K562 (cell line): ENCODE data around the gene TMEM270. TPM values are rescaled to one million over a fixed set of nuclear protein-coding genes. Genes with fewer than 3 reads are reported as not detected.

Experiments used
- E2F3 ChIP-seq: fragments of 250-450 bp; sonication (Bioruptor Pico); IDR thresholded peaks from 2 replicates; pipeline ENCODE4 v1.4.0; 2020; ENCODE audit warnings: mild to moderate bottlenecking
- FOXA3 ChIP-seq, 2 experiments: fragments of 450-650 bp in 1 of 2; sonication (generic) in 1 of 2; formaldehyde crosslinking; IDR thresholded peaks in 1 of 2; conservative IDR thresholded peaks in 1 of 2; 2 replicates each; pipeline versions ENCODE4 v1.4.0 to v1.8.0; 2020 to 2022; ENCODE audit warnings: mild to moderate bottlenecking in 2 of 2, missing genetic modification reagents in 1 of 2
- HDAC1 ChIP-seq, 2 experiments: fragments of 450-650 bp; IDR thresholded peaks; 2 replicates each; pipeline ENCODE4 v1.6.1; 2016 to 2017; ENCODE audit warnings: inconsistent platforms in 1 of 2, mild to moderate bottlenecking in 1 of 2, moderate library complexity in 1 of 2
- HMG20A ChIP-seq: fragments of 450-650 bp; formaldehyde crosslinking; conservative IDR thresholded peaks from 2 replicates; pipeline ENCODE4 v1.4.0; 2020; ENCODE audit warnings: mild to moderate bottlenecking, mixed read lengths
- L3MBTL2 ChIP-seq: fragments of 450-650 bp; IDR thresholded peaks from 2 replicates; pipeline ENCODE4 v1.6.1; 2016; ENCODE audit warnings: mild to moderate bottlenecking, moderate library complexity
- NR3C1 ChIP-seq: sonication (generic); formaldehyde crosslinking; IDR thresholded peaks from 2 replicates; pipeline ENCODE4 v1.8.1; 2022; ENCODE audit warnings: missing genetic modification reagents
- NR4A1 ChIP-seq, 2 experiments: fragments of 250-450 bp in 1 of 2; fragments of 450-650 bp in 1 of 2; sonication (Bioruptor Pico) in 1 of 2; IDR thresholded peaks; 2 replicates each; pipeline versions ENCODE4 v1.4.0 to v1.6.1; 2016 to 2020; ENCODE audit warnings: mild to moderate bottlenecking in 2 of 2, missing compliant biosample characterization in 1 of 2, missing genetic modification characterization in 1 of 2, moderate library complexity in 1 of 2
- PHF21A ChIP-seq: fragments of 450-650 bp; IDR thresholded peaks from 2 replicates; pipeline ENCODE4 v1.6.1; 2017; ENCODE audit warnings: low read depth, borderline replicate concordance
- POLR2AphosphoS2 ChIP-seq: IDR thresholded peaks from 2 replicates; pipeline ENCODE4 v1.6.1; 2012; ENCODE audit warnings: low read length, improper control_type of control experiment
- RB1 ChIP-seq: fragments of 450-650 bp; IDR thresholded peaks from 2 replicates; pipeline ENCODE4 v1.6.1; 2017; ENCODE audit warnings: low read depth, mild to moderate bottlenecking
- SOX6 ChIP-seq: fragments of 450-650 bp; IDR thresholded peaks from 2 replicates; pipeline ENCODE4 v1.6.1; 2014; ENCODE audit warnings: mild to moderate bottlenecking
- STAG1 ChIP-seq: sonication (generic); formaldehyde crosslinking; IDR thresholded peaks from 2 replicates; pipeline ENCODE4 v1.5.0; 2020; ENCODE audit warnings: missing genetic modification reagents, borderline replicate concordance
- XRCC3 ChIP-seq: fragments of 450-650 bp; IDR thresholded peaks from 2 replicates; pipeline ENCODE4 v1.6.1; 2017; ENCODE audit warnings: mild to moderate bottlenecking, moderate library complexity
- ZFPM2 ChIP-seq: fragments of 250-450 bp; sonication (Bioruptor Pico); IDR thresholded peaks from 2 replicates; pipeline ENCODE4 v1.5.1; 2022; ENCODE audit warnings: mild to moderate bottlenecking
- ZNF274 ChIP-seq: IDR thresholded peaks from 2 replicates; pipeline ENCODE4 v1.6.1; 2011; ENCODE audit warnings: low read depth, mild to moderate bottlenecking, low read length, moderate library complexity, borderline replicate concordance
- polyA plus RNA-seq, 8 experiments: library from polyadenylated mRNA; depleted of rRNA in 4 of 8; stranded (reverse) in 5 of 8; unstranded in 3 of 8; fragments of >200 nt; fragmentation: Nextera tagmentation in 2 of 8; fragmentation: Illumina TruSeq in 1 of 8; extraction: Ambion mirVana in 2 of 8; extraction: Trizol in 1 of 8; gene quantifications; 2 replicates each; pipeline versions ENCODE4 v1.2.1 to v1.2.3, GENCODE V29; 2011 to 2014; ENCODE audit warnings: inconsistent platforms in 1 of 8, missing spikeins in 1 of 8
- total RNA-seq, 7 experiments: library from RNA; depleted of rRNA in 6 of 7; stranded (reverse); fragments of >200 nt in 6 of 7; fragmentation: Illumina TruSeq in 2 of 7; extraction: Trizol in 2 of 7; gene quantifications; 2 replicates each; pipeline versions ENCODE4 v1.2.1 to v1.2.3, GENCODE V29; 2011 to 2021; ENCODE audit warnings: low replicate concordance in 1 of 7
- TF ChIP-seq, protein P1 (sequence below): fragments of 250-450 bp; sonication (Bioruptor Pico); IDR thresholded peaks from 2 replicates; pipeline ENCODE4 v1.8.0; 2022; ENCODE audit warnings: moderate library complexity, mild to moderate bottlenecking, inconsistent platforms

Gene TMEM270
- total and polyA plus RNA-seq, 9 of the 15 experiments (the other 6 are each of a cell fraction or from before 2014, with no cell fraction given), result not detected

DNA sequence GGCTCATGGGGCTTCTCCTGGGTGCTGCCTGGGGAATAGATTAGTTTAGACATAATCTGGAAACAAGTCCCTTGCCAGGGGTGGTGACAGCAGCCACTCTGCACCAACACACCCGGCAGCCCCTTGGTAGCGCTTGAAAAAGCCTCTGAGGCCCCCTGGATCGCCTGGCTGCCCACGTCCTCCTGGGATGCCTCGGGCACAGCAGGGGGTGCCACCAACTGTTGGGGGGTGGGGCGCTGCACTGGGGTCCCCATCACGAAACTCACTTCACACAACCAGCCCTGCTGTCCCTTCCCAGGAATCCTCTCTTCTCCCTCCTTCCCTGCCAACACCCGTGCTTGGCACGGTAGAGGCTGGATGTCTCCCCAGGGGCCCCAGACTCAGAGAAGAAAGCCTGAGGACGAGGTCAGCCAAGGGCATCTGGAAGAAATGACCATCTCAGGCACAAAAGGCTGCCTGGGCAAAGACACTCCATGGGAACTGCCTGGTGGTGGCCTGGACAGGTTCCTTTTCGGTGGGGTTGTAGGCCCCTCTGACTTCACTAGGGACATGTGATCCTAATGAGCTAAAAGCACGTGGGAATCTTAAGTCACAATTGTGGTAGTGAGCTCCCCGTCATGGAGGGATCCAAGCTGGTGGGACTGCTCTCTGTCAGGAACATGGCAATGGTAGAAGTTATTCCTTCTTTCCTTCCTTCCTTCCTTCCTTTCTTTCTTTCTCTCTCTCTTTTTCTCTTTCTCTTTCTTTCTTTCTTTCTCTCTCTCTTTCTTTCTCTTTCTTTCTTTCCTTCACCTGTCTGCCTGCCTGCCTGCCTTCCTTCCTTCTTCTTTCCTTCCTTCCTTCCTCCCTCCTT, 11.3 kb downstream of the TMEM270 start (continued):
- TF ChIP-seq POLR2AphosphoS2 (no peak), HMG20A (CRISPR knock-in tag) (no peak), ZNF274 (no peak), NR3C1 (CRISPR knock-in tag) (no peak), RB1 (no peak), L3MBTL2 (no peak), XRCC3 (no peak), E2F3 (CRISPR knock-in tag) (no peak), FOXA3 (CRISPR knock-in tag; conservative IDR thresholded peaks at IDR 0.05 in 1 of 2, IDR thresholded peaks at IDR 0.05 in 1 of 2) (no peak), ZFPM2 (CRISPR knock-in tag) (no peak), HDAC1 (IDR thresholded peaks at IDR 0.05) (0 out of 4 replicates have a peak, but pooled peaks of 1 of the 2 experiments have one; percentile 19), NR4A1 (CRISPR knock-in tag; IDR thresholded peaks at IDR 0.05) (no peak), NR4A1 (tag; IDR thresholded peaks at IDR 0.05) (no peak), STAG1 (CRISPR knock-in tag) (no peak), PHF21A (no peak), SOX6 (no peak)
- TF ChIP-seq, protein P1, sequence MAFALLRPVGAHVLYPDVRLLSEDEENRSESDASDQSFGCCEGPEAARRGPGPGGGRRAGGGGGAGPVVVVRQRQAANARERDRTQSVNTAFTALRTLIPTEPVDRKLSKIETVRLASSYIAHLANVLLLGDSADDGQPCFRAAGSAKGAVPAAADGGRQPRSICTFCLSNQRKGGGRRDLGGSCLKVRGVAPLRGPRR (CRISPR knock-in tag), result no peak
